OCI-LY1 (cell line): ENCODE data around the gene TACC3.

Source experiments
- EZH2 ChIP-seq: fragments of 200-600 bp; sonication (generic), shearing (Covaris generic); IDR thresholded peaks from 2 replicates; pipeline ENCODE4 v1.8.0; 2017; ENCODE audit warnings: borderline replicate concordance, mixed run types, mild to moderate bottlenecking, antibody characterized with exemption, low read length, moderate library complexity, mixed read lengths
- TF ChIP-seq, protein P1 (sequence below): fragments of 200-600 bp; sonication (generic), shearing (Covaris generic); IDR thresholded peaks from 2 replicates; pipeline ENCODE4 v1.5.1; 2017; ENCODE audit warnings: mild to moderate bottlenecking, antibody characterized with exemption, low read length, moderate library complexity, mixed read lengths

DNA sequence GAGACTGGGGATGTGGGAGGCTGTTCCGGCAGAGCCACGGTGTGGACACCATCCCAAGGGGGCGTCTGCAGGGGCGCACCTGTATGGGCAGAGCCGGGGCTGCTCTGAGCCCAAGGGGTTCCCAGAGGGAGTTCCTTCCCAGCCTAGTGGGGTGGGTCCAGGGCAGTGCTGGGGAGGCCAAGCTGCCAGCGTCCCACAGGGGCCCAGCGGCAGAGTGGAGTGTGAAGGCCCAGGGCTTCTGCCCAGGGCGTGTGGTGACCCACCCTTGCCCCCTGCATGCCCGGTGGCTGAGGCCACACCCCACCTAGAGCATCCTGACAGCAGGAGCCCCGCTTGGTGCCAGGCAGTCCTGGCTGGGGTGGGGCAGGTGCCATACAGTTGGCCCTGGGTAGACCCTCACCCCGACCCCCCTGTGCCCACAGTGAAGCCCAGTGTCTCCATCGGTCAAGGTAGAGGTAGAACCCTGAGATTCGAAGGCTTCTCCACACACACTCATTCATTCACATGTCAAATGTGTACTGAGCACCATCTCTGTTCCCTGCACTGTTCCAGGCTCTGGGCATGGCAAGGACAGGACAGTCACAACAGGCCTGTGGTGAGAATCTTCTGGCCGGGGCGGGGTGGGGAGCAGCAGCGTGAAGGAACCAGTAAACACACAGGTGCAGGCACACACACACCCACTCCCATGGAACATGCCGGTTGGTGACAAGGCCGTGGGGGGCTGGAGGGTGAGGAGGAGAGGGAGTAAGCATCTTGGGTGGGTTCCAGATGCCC, 29.2 kb downstream of the TACC3 start:
- TF ChIP-seq EZH2 = no peak
- TF ChIP-seq, protein P1, sequence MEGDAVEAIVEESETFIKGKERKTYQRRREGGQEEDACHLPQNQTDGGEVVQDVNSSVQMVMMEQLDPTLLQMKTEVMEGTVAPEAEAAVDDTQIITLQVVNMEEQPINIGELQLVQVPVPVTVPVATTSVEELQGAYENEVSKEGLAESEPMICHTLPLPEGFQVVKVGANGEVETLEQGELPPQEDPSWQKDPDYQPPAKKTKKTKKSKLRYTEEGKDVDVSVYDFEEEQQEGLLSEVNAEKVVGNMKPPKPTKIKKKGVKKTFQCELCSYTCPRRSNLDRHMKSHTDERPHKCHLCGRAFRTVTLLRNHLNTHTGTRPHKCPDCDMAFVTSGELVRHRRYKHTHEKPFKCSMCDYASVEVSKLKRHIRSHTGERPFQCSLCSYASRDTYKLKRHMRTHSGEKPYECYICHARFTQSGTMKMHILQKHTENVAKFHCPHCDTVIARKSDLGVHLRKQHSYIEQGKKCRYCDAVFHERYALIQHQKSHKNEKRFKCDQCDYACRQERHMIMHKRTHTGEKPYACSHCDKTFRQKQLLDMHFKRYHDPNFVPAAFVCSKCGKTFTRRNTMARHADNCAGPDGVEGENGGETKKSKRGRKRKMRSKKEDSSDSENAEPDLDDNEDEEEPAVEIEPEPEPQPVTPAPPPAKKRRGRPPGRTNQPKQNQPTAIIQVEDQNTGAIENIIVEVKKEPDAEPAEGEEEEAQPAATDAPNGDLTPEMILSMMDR = no peak
